A549 (cell line): ENCODE measurements around the gene ALOX15B.

Source experiments
- CTCF ChIP-seq: fragments of >200 bp; sonication (Bioruptor Twin); formaldehyde crosslinking; IDR thresholded peaks from 3 replicates; pipeline ENCODE4 v1.5.1; 2016
- RCOR1 ChIP-seq: fragments of 150-350 bp; IDR thresholded peaks from 2 replicates; pipeline ENCODE4 v1.6.1; 2014; ENCODE audit warnings: antibody characterized with exemption, low read length, low read depth

- TF ChIP-seq RCOR1 (peak; percentile 8; the same call in 1 of the 2 replicates), CTCF (peak; percentile 89)
Observed at GRCh38 chr17:8016632-8017424, 22.0 kb upstream of the ALOX15B start.
